ENCODE data around the gene CA10.

GRCh38 chr17:52150935-52151334 lies 7.6 kb downstream of the CA10 start:
- TF ChIP-seq EZH2 (IDR thresholded peaks at IDR 0.05; ENCODE audit: insufficient read depth, poor library complexity, severe bottlenecking) (no peak), EZH2phosphoT487 (IDR thresholded peaks at IDR 0.05; ENCODE audit: insufficient read depth, low read depth) (no peak)
